ENCODE results near the gene PSTPIP1.
A peak's percentile ranks its signal among the peaks of the same experiment; 100 is the strongest.

Gene PSTPIP1

DNA sequence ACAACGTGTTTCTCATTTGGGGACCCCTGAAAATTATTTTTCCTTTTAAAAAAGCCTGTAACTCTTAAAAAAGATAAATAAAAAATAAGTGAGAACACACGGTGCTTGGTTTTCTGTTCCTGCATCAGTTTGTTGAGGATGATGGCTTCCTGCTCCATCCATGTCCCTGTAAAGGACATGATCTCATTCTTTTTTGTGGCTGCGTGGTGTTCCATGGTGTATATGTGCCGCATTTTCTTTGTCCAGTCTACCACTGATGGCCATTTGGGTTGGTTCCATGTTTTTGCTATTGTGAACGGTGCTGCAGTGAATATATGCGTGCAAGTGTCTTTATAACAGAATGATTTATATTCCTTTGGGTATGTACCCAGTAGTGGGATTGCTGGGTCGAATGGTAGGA is 73.7 kb downstream of the PSTPIP1 start:
- DNase-seq (ENCODE audit: low read depth in 2 of 2, low spot score in 1 of 2): no peak

GRCh38 chr15:77069521-77070121 is 74.7 kb downstream of the PSTPIP1 start:
- no peak for DNase-seq (ENCODE audit: low read depth in 2 of 2, low spot score in 1 of 2)

DNA sequence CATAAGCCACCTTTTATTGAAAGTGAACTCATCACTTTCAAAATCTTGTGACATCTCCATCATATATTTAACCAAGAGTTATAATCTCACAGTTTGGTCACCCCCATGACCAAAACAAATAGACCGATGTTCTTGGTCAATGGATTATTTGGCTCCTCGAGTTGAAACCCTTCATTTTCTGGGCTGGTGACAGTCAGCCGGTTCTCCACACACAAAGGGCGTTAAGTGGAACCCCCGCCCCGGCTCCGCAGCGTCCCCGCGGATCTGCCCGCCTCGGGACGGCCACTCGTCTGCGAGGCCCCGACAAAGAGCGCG is 75.2 kb downstream of the PSTPIP1 start:
- DNase-seq (ENCODE audit: low read depth in 2 of 2, low spot score in 1 of 2): no peak

- DNase-seq (ENCODE audit: low read depth in 2 of 2, low spot score in 1 of 2): peak; percentile 82 to 86
Observed at GRCh38 chr15:77070495-77071304, 75.8 kb downstream of the PSTPIP1 start, which contains the start of gene TSPAN3. Gene TSPAN3 (minus strand): TSS chr15:77071109. CDS start chr15:77070954, 155 bp downstream.

- DNase-seq (ENCODE audit: low read depth in 2 of 2, low spot score in 1 of 2): no peak
Observed at GRCh38 chr15:77071305-77072223, 76.6 kb downstream of the PSTPIP1 start.

GRCh38 chr15:77074350-77074749 is 79.4 kb downstream of the PSTPIP1 start:
- no peak for DNase-seq (ENCODE audit: low read depth in 2 of 2, low spot score in 1 of 2)

- no peak for DNase-seq (ENCODE audit: low read depth in 2 of 2, low spot score in 1 of 2)
Observed at GRCh38 chr15:77075528-77075927, 80.6 kb downstream of the PSTPIP1 start.

- DNase-seq (ENCODE audit: low read depth in 2 of 2, low spot score in 1 of 2): no peak
Observed at GRCh38 chr15:77076323-77076915, 81.5 kb downstream of the PSTPIP1 start.

- DNase-seq (ENCODE audit: low read depth in 2 of 2, low spot score in 1 of 2): no peak
Observed at GRCh38 chr15:77081971-77082370, 87.0 kb downstream of the PSTPIP1 start.

GRCh38 chr15:77083381-77084160 is 88.6 kb downstream of the PSTPIP1 start:
- no peak for DNase-seq (ENCODE audit: low read depth in 2 of 2, low spot score in 1 of 2)

- DNase-seq (ENCODE audit: low read depth in 2 of 2, low spot score in 1 of 2): no peak
Observed at GRCh38 chr15:77084436-77084835, 89.5 kb downstream of the PSTPIP1 start.

DNA sequence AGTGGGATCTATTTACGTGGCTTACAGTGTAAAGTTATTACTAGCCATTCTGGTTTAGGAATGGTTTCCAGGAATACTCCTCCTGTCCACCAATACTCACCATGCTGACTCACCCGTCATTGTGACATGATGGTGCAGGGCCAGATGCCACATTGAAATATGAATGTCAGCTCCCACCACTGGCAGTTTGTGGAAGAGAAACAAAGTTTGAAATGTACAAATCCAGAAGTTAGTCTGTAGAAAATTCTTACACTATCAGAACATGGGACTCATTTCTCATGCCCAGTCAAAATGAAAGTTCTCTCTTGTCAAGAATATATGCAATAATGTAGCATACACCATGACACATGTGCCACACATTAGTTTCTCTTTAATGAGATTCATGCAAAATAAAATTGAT is 90.4 kb downstream of the PSTPIP1 start:
- no peak for DNase-seq (ENCODE audit: low read depth in 2 of 2, low spot score in 1 of 2)

Data from stimulated activated CD8-positive, alpha-beta memory T cell treated with anti-CD3 and anti-CD28 coated beads, Interleukin-4, amount 100 ng/mL, for 4 hours (primary cell).